Mucosa of descending colon (tissue), 3 donors: Measurements from ENCODE around the gene CACNB2. TPM values are rescaled to one million over a fixed set of nuclear protein-coding genes. Genes with fewer than 3 reads are reported as not detected.

Experiments
- ATAC-seq: fragments of 200-7000 bp; cut with Tn5 transposase; one replicate; pipeline ENCODE4 v1.9.1; 2020; ENCODE audit warnings: mild to moderate bottlenecking, moderate library complexity
- DNase-seq, 3 donors: peaks; one replicate each; pipeline ENCODE4 v3.0.0-alpha.2; 2020
- H3K36me3 ChIP-seq: fragments of 200-600 bp; one replicate; pipeline ENCODE4 v1.8.0; 2021; ENCODE audit warnings: low read depth, mild to moderate bottlenecking
- H3K4me1 ChIP-seq: fragments of 200-600 bp; one replicate; pipeline ENCODE4 v1.8.0; 2021; ENCODE audit warnings: low read depth, mild to moderate bottlenecking
- H3K4me3 ChIP-seq: fragments of 200-600 bp; one replicate; pipeline ENCODE4 v1.8.0; 2021; ENCODE audit warnings: mild to moderate bottlenecking
- H3K9me3 ChIP-seq: fragments of 200-600 bp; one replicate; pipeline ENCODE4 v1.8.0; 2021; ENCODE audit warnings: mild to moderate bottlenecking
- intact Hi-C, 2 donors: fragments of 100-400 bp; cut with DNase I in 1 of 2; cut with micrococcal nuclease in 1 of 2; formaldehyde crosslinking; loops; one replicate each; pipeline versions ENCODE4 v1.11.0 to v1.11.1; 2022; cut with DNase I, micrococcal nuclease
- total RNA-seq, 3 donors: library from RNA; stranded (reverse); fragmentation: NEBNext Ultra II Directional in 2 of 3; extraction: Animal tissue kit (Norgen Biotek cat#: 25700) in 2 of 3; gene quantifications; one replicate each; pipeline versions ENCODE4 v1.2.1 to v1.2.4, GENCODE V29; 2021 to 2023
- TF ChIP-seq, protein P1 (sequence below): fragments of 200-600 bp; IDR thresholded peaks from one replicate; pipeline ENCODE4 v1.8.0; 2022; ENCODE audit warnings: antibody characterized with exemption, mild to moderate bottlenecking
- donor health status: DM: no; HTN: no; CAD: no; lungs with moderate emphysema.
- donor health status: DM: no; HTN: no; CAD: no.
- donor health status: DM: no; HTN: yes; CAD: no.

CACNB2 gene
- total RNA-seq, 3 donors from 2014 or later, result 13.6 to 26.2 (median 19.8) TPM

DNA sequence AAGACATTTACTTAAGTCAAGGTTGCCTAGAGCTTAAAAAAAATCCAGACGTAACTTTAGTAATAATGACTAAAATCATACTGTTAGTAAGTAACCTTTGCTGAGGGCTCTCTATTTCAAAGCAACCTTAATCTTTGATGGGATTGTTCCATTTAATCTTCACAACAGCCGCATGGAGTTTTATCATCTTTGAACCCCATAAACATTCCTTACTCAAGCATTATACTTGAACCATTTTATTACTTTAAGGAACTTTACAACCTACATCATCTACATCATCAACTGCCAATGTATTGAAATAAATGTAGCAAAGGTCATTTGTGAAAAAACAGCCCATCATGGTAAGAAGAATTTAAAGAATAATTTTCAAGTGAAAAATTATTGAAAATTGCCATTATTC, 22.9 kb upstream of the CACNB2 start:
- no peaks in the 10 kb centered on the region for H3K36me3 ChIP-seq
- DNase-seq (peak in 1 of 3 donors; percentile 25), ATAC-seq (peak; percentile 95)
- TF ChIP-seq, protein P1, sequence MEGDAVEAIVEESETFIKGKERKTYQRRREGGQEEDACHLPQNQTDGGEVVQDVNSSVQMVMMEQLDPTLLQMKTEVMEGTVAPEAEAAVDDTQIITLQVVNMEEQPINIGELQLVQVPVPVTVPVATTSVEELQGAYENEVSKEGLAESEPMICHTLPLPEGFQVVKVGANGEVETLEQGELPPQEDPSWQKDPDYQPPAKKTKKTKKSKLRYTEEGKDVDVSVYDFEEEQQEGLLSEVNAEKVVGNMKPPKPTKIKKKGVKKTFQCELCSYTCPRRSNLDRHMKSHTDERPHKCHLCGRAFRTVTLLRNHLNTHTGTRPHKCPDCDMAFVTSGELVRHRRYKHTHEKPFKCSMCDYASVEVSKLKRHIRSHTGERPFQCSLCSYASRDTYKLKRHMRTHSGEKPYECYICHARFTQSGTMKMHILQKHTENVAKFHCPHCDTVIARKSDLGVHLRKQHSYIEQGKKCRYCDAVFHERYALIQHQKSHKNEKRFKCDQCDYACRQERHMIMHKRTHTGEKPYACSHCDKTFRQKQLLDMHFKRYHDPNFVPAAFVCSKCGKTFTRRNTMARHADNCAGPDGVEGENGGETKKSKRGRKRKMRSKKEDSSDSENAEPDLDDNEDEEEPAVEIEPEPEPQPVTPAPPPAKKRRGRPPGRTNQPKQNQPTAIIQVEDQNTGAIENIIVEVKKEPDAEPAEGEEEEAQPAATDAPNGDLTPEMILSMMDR, result no peak
- H3K4me3 ChIP-seq, result no peak overlapping the region
- H3K9me3 ChIP-seq, result no peaks in the 10 kb centered on the region
- peaks cover 5% of the 10 kb centered on the region for H3K4me1 ChIP-seq
- intact Hi-C loops, result no loop called here

DNA sequence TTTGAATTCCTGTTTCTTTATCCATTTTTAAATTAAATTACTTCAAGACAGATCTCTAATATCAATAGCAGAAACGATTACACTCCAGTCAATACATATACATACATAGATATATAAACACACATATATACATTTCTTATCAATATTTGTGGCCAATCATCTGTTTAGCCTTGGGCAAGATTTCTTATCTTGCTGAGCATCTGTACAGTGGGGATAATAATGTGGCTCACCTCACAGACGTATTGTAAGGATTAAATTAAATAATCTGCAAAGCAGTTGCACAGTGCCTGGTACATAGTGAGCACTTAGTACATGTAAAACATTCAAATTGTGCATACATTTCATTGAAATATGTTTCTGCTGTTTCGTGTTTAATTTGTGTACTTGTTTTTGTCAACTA, 17.5 kb upstream of the CACNB2 start:
- DNase-seq, result no peak
- no peaks in the 10 kb centered on the region for H3K36me3 ChIP-seq
- ATAC-seq, result no peak
- no peaks in the 10 kb centered on the region for H3K9me3 ChIP-seq
- TF ChIP-seq, protein P1, result no peak
- H3K4me3 ChIP-seq, result no peak overlapping the region
- intact Hi-C loops, result no loop called here
- H3K4me1 ChIP-seq, result peaks cover 3% of the 10 kb centered on the region

DNA sequence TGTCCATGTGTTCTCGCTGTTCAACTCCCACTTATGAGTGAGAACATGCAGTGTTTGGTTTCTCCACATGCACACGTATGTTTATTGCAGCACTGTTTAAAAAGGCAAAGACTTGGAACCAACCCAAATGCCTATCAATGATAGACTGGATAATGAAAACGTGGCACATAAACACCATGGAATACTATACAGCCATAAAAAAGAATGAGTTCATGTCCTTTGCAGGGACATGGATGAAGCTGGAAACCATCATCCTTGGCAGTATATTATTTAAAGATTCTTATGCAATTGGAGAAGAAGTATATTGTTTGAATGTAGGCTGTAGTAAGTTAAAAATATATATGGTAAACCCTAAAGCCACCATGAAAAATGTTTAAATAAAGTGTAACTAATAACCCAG, 7.2 kb upstream of the CACNB2 start:
- no peak overlapping the region for H3K4me3 ChIP-seq
- TF ChIP-seq, protein P1, result no peak
- no peak for ATAC-seq
- intact Hi-C loops, result no loop called here
- no peaks in the 10 kb centered on the region for H3K36me3 ChIP-seq
- no peaks in the 10 kb centered on the region for H3K4me1 ChIP-seq
- no peak for DNase-seq
- no peaks in the 10 kb centered on the region for H3K9me3 ChIP-seq

DNA sequence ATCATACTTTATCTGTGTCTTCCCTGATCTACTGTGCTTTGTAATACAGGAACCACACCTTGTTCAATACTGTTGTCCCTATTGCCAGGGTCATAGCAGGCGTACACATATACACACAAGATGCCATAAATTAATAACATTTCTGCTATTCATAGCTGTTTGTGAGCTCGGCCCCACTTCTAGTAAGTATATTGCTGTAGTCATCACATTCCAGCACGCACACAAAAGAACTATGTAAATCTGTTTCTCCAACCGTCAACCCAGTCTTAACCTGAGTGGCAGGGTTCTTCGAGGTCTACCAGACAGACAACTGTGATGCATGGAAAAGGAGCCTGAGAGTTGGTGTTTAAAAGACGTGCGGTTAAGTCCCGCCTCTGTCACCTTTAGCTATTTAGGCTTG, 5.7 kb upstream of the CACNB2 start:
- intact Hi-C loops, result no loop called here
- no peaks in the 10 kb centered on the region for H3K9me3 ChIP-seq
- no peak for DNase-seq
- H3K36me3 ChIP-seq, result no peaks in the 10 kb centered on the region
- no peak overlapping the region for H3K4me3 ChIP-seq
- peaks cover under 1% of the 10 kb centered on the region for H3K4me1 ChIP-seq
- TF ChIP-seq, protein P1, result no peak
- no peak for ATAC-seq

DNA sequence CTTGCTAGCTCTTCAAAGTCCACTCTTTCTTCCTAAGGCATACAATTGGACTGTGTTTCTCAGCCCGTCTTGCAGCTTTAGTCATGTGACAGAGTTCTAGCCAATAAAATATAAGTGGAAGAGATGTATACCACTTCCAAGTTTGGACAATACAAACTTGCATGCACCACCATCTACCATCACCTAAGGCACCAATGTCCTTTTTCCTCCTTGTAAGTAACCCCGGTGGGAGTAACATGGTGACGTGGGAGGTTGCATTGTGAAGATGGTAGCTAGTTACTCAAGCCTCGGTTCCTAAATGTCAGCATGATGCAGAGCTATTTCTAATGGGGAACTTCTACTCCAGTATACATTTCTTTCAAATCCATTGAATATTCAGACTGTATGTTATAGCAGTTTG, 5.3 kb upstream of the CACNB2 start:
- intact Hi-C loops, result no loop called here
- H3K36me3 ChIP-seq, result no peaks in the 10 kb centered on the region
- no peak for ATAC-seq
- H3K4me1 ChIP-seq, result peaks cover 4% of the 10 kb centered on the region
- no peaks in the 10 kb centered on the region for H3K9me3 ChIP-seq
- no peak overlapping the region for H3K4me3 ChIP-seq
- TF ChIP-seq, protein P1, result no peak
- DNase-seq, result no peak
